H9 (cell line): Measurements from ENCODE around the gene SLCO4A1. TPM values are rescaled to one million over a fixed set of nuclear protein-coding genes. Genes with fewer than 3 reads are reported as not detected.

Experiments used
- DNase-seq: peaks from one replicate; pipeline ENCODE4 v3.0.0-alpha.2; 2017
- H2AFZ ChIP-seq: one replicate; pipeline ENCODE4 v1.6.1; 2013; ENCODE audit warnings: mild to moderate bottlenecking, low read length, control low read depth, moderate library complexity
- H2AK5ac ChIP-seq: 2 replicates; pipeline ENCODE4 v1.6.1; 2013; ENCODE audit warnings: low read length, control low read depth, mixed read lengths; ENCODE audit not compliant: insufficient read length
- H2BK120ac ChIP-seq: one replicate; pipeline ENCODE4 v1.6.1; 2013; ENCODE audit warnings: low read depth, mild to moderate bottlenecking, low read length, control low read depth, inconsistent platforms; ENCODE audit not compliant: poor library complexity, severe bottlenecking
- H2BK12ac ChIP-seq: 2 replicates; pipeline ENCODE4 v1.6.1; 2013; ENCODE audit warnings: low read length, control low read depth, mixed read lengths, low read depth; ENCODE audit not compliant: insufficient read length
- H2BK15ac ChIP-seq: 2 replicates; pipeline ENCODE4 v1.6.1; 2013; ENCODE audit warnings: low read depth, low read length, control low read depth
- H2BK20ac ChIP-seq: one replicate; pipeline ENCODE4 v1.6.1; 2013; ENCODE audit warnings: low read depth, mild to moderate bottlenecking, low read length, control low read depth, inconsistent platforms; ENCODE audit not compliant: poor library complexity, severe bottlenecking
- H2BK5ac ChIP-seq: 2 replicates; pipeline ENCODE4 v1.6.1; 2013; ENCODE audit warnings: low read length, control low read depth, mixed read lengths; ENCODE audit not compliant: insufficient read length
- H3K14ac ChIP-seq: 2 replicates; pipeline ENCODE4 v1.6.1; 2013; ENCODE audit warnings: low read length, control low read depth; ENCODE audit not compliant: insufficient read depth
- H3K18ac ChIP-seq: 2 replicates; pipeline ENCODE4 v1.6.1; 2013; ENCODE audit warnings: low read depth, mild to moderate bottlenecking, mixed read lengths, low read length, control low read depth; ENCODE audit not compliant: insufficient read length
- H3K23ac ChIP-seq: 2 replicates; pipeline ENCODE4 v1.6.1; 2013; ENCODE audit warnings: low read length, control low read depth, mixed read lengths, low read depth; ENCODE audit not compliant: insufficient read length
- H3K23me2 ChIP-seq: 2 replicates; pipeline ENCODE4 v1.6.1; 2013; ENCODE audit warnings: low read depth, mild to moderate bottlenecking, mixed read lengths, low read length, control low read depth; ENCODE audit not compliant: insufficient read length, poor library complexity, severe bottlenecking
- H3K27ac ChIP-seq: 2 replicates; pipeline ENCODE4 v1.5.1; 2013; ENCODE audit warnings: low read length, control low read depth, mixed read lengths, low read depth; ENCODE audit not compliant: insufficient read length
- H3K27me3 ChIP-seq: 2 replicates; pipeline ENCODE4 v1.6.1; 2013; ENCODE audit warnings: low read length, control low read depth, inconsistent platforms; ENCODE audit not compliant: insufficient read depth
- H3K4ac ChIP-seq: 2 replicates; pipeline ENCODE4 v1.6.1; 2013; ENCODE audit warnings: low read depth, mild to moderate bottlenecking, control low read depth, inconsistent platforms, low read length, moderate library complexity
- H3K4me1 ChIP-seq: 2 replicates; pipeline ENCODE4 v1.6.1; 2013; ENCODE audit warnings: low read length, control low read depth, inconsistent platforms; ENCODE audit not compliant: insufficient read depth
- H3K4me2 ChIP-seq: 2 replicates; pipeline ENCODE4 v1.6.1; 2013; ENCODE audit warnings: low read length, control low read depth, mixed read lengths; ENCODE audit not compliant: insufficient read length, insufficient read depth
- H3K56ac ChIP-seq: 2 replicates; pipeline ENCODE4 v1.6.1; 2013; ENCODE audit warnings: low read depth, mild to moderate bottlenecking, mixed read lengths, low read length, control low read depth; ENCODE audit not compliant: insufficient read length
- H3K79me1 ChIP-seq: 2 replicates; pipeline ENCODE4 v1.6.1; 2013; ENCODE audit warnings: low read depth, mild to moderate bottlenecking, moderate library complexity, low read length, control low read depth, inconsistent platforms; ENCODE audit not compliant: insufficient read depth, poor library complexity, severe bottlenecking
- H3K79me2 ChIP-seq: 2 replicates; pipeline ENCODE4 v1.6.1; 2013; ENCODE audit warnings: low read length, control low read depth, inconsistent platforms; ENCODE audit not compliant: insufficient read depth
- H3K9ac ChIP-seq: 2 replicates; pipeline ENCODE4 v1.6.1; 2013; ENCODE audit warnings: low read length, control low read depth, mixed read lengths; ENCODE audit not compliant: insufficient read length; ENCODE audit errors: extremely low read depth
- H3K9me3 ChIP-seq: one replicate; pipeline ENCODE4 v1.6.1; 2013; ENCODE audit warnings: low read depth, low read length, inconsistent platforms; ENCODE audit not compliant: control insufficient read depth
- H3T11ph ChIP-seq: one replicate; pipeline ENCODE4 v1.6.1; 2013; ENCODE audit warnings: mild to moderate bottlenecking, low read length, control low read depth, inconsistent platforms
- H4K20me1 ChIP-seq: one replicate; pipeline ENCODE4 v1.6.1; 2013; ENCODE audit not compliant: control insufficient read depth, insufficient read length, insufficient read depth
- H4K5ac ChIP-seq: 2 replicates; pipeline ENCODE4 v1.6.1; 2013; ENCODE audit warnings: low read depth, mild to moderate bottlenecking, mixed read lengths, low read length, control low read depth; ENCODE audit not compliant: insufficient read length
- H4K8ac ChIP-seq: replicated peaks from 2 replicates; pipeline ENCODE4 v1.6.1; 2013; ENCODE audit warnings: low read length, control low read depth, mixed read lengths, low read depth; ENCODE audit not compliant: insufficient read length
- H4K91ac ChIP-seq: 2 replicates; pipeline ENCODE4 v1.6.1; 2013; ENCODE audit warnings: low read depth, mild to moderate bottlenecking, moderate library complexity, mixed read lengths, low read length, control low read depth; ENCODE audit not compliant: insufficient read length
- H3K27ac Mint-ChIP-seq, 3 experiments: 2 replicates in 2 of 3; 3 replicates in 1 of 3; pipeline ENCODE4 v1.8.0; 2020 to 2021; ENCODE audit warnings: mixed read lengths in 3 of 3, mild to moderate bottlenecking in 1 of 3, moderate library complexity in 1 of 3
- H3K27me3 Mint-ChIP-seq: 2 replicates; pipeline ENCODE4 v1.8.0; 2021; ENCODE audit warnings: low read depth, mild to moderate bottlenecking, moderate library complexity, mixed read lengths
- H3K36me3 Mint-ChIP-seq, 3 experiments: 2 replicates in 2 of 3; 3 replicates in 1 of 3; pipeline ENCODE4 v1.8.0; 2020 to 2021; ENCODE audit warnings: low read depth in 3 of 3, mixed read lengths in 3 of 3; ENCODE audit not compliant: insufficient read depth in 1 of 3
- H3K4me1 Mint-ChIP-seq, 2 experiments: 2 replicates each; pipeline ENCODE4 v1.8.0; 2020; ENCODE audit warnings: mixed read lengths in 2 of 2
- H3K4me3 Mint-ChIP-seq, 2 experiments: 2 replicates in 1 of 2; 3 replicates in 1 of 2; pipeline ENCODE4 v1.8.0; 2020 to 2021; ENCODE audit warnings: mild to moderate bottlenecking in 2 of 2, mixed read lengths in 2 of 2, moderate library complexity in 1 of 2
- H3K9me3 Mint-ChIP-seq, 2 experiments: 2 replicates in 1 of 2; 3 replicates in 1 of 2; pipeline ENCODE4 v1.8.0; 2020; ENCODE audit warnings: mild to moderate bottlenecking in 2 of 2, mixed read lengths in 2 of 2, moderate library complexity in 1 of 2
- CTCF ChIP-seq: fragments of 200-600 bp; sonication (generic); conservative IDR thresholded peaks from 3 replicates; pipeline ENCODE4 v1.8.0; 2021; ENCODE audit warnings: antibody characterized with exemption, mild to moderate bottlenecking
- WGBS: extraction: QIAGEN DNeasy Blood & Tissue Kit; methylation state at CpG from one replicate; pipeline ENCODE4 v1.1.7; 2013; ENCODE audit warnings: missing lambda C conversion rate, low lambda C conversion rate, mixed read lengths; ENCODE audit not compliant: insufficient read length; ENCODE audit errors: extremely low coverage; 5-methylcytosine and 5-hydroxymethylcytosine counted together
- total RNA-seq: library from RNA; stranded (reverse); gene quantifications from 2 replicates; pipeline ENCODE4 v1.2.1, GENCODE V29; 2021

Gene SLCO4A1
- total RNA-seq, 1 experiment from 2014 or later: 9.4 TPM

GRCh38 chr20:62706344-62706743 is 64.0 kb downstream of the SLCO4A1 start:
- no peak overlapping the region for H3K27ac ChIP-seq
- peaks cover 15% of the 10 kb centered on the region for H3K23me2 ChIP-seq
- peaks cover 4% of the 10 kb centered on the region for H4K20me1 ChIP-seq
- H2BK120ac ChIP-seq: no peak overlapping the region
- H3K23ac ChIP-seq: no peak overlapping the region
- Mint-ChIP-seq H3K36me3 (no peaks in the 10 kb centered on the region), H3K27ac (no peak overlapping the region), H3K27me3 (peaks cover 66% of the 10 kb centered on the region), H3K9me3 (peaks cover 0 to 2% of the 10 kb centered on the region in 2 experiments; a peak in 1 of 5 replicates), H3K4me3 (no peak overlapping the region), H3K4me1 (peaks cover 5 to 12% of the 10 kb centered on the region in 2 experiments)
- H2BK20ac ChIP-seq: no peak overlapping the region
- H3K9me3 ChIP-seq: no peaks in the 10 kb centered on the region
- H4K91ac ChIP-seq: no peak overlapping the region
- H2BK5ac ChIP-seq: no peak overlapping the region
- peaks cover 12% of the 10 kb centered on the region; the same call in 1 of the 2 replicates for H3K27me3 ChIP-seq
- H4K8ac ChIP-seq: no peak overlapping the region
- H2AFZ ChIP-seq: no peak overlapping the region
- H3K18ac ChIP-seq: no peak overlapping the region
- H2BK12ac ChIP-seq: no peak overlapping the region
- no peak overlapping the region for H3K4ac ChIP-seq
- no peak overlapping the region for H3T11ph ChIP-seq
- no peak overlapping the region for H3K9ac ChIP-seq
- no peak overlapping the region for H2BK15ac ChIP-seq
- no peak overlapping the region for H3K4me2 ChIP-seq
- H3K79me1 ChIP-seq: no peaks in the 10 kb centered on the region
- TF ChIP-seq CTCF: no peak
- H3K56ac ChIP-seq: no peak overlapping the region
- no peaks in the 10 kb centered on the region for H3K4me1 ChIP-seq
- no peak overlapping the region for H3K14ac ChIP-seq
- H3K79me2 ChIP-seq: no peaks in the 10 kb centered on the region
- no peak for DNase-seq
- H4K5ac ChIP-seq: no peak overlapping the region
- no CpG with 5 or more reads among the region's 12 CpGs for WGBS
- no peak overlapping the region for H2AK5ac ChIP-seq
